Measurements from ENCODE around the gene CCM2L. TPM values are rescaled to one million over a fixed set of nuclear protein-coding genes. Genes with fewer than 3 reads are reported as not detected.

The CCM2L gene
- total RNA-seq, 1 donor from 2014 or later: 0.75 TPM

- peaks cover 16% of the 10 kb centered on the region for H3K27me3 Mint-ChIP-seq (ENCODE audit: insufficient read depth, low read depth)
- H3K27me3 ChIP-seq: peaks cover 37% of the 10 kb centered on the region
- H3K9me3 ChIP-seq (ENCODE audit: low read depth): no peaks in the 10 kb centered on the region
Observed at GRCh38 chr20:32036252-32036651, 26.0 kb downstream of the CCM2L start.

GRCh38 chr20:32036716-32037485 is 26.7 kb downstream of the CCM2L start:
- H3K36me3 Mint-ChIP-seq: no peaks in the 10 kb centered on the region
- peaks cover 3% of the 10 kb centered on the region for H3K4me1 Mint-ChIP-seq
- peaks cover 16% of the 10 kb centered on the region for H3K27me3 Mint-ChIP-seq (ENCODE audit: insufficient read depth, low read depth)
- Histone ChIP-seq H3K27ac (no peak overlapping the region), H3K36me3 (no peaks in the 10 kb centered on the region), H3F3A (ENCODE audit: low read depth) (no peaks in the 10 kb centered on the region), H3K9me3 (ENCODE audit: low read depth) (no peaks in the 10 kb centered on the region), H3K4me3 (no peak overlapping the region), H3K79me2 (ENCODE audit: low read depth) (no peaks in the 10 kb centered on the region), H3K9ac (no peak overlapping the region), H2AFZ (replicated peaks) (no peak overlapping the region), H3K4me2 (no peak overlapping the region), H3K4me1 (peaks cover 9% of the 10 kb centered on the region), H4K20me1 (ENCODE audit: low read depth) (peaks cover 4% of the 10 kb centered on the region), H3K27me3 (peaks cover 32% of the 10 kb centered on the region)
- H3K9me3 Mint-ChIP-seq: no peaks in the 10 kb centered on the region
- no peak overlapping the region for H3K27ac Mint-ChIP-seq
- no peak overlapping the region for H3K4me3 Mint-ChIP-seq
- DNase-seq (ENCODE audit: low spot score): no peak
- TF ChIP-seq EZH2 (IDR thresholded peaks at IDR 0.05): no peak
- no peak for TF ChIP-seq EZH2phosphoT487 (IDR thresholded peaks at IDR 0.05)
- no peak for TF ChIP-seq CTCF (IDR thresholded peaks at IDR 0.05)

More at GRCh38 chr20:32036252-32036651, 26.0 kb downstream of the CCM2L start:
- Histone ChIP-seq H3K27ac (no peak overlapping the region), H3K4me2 (no peak overlapping the region), H3K9ac (no peak overlapping the region), H3F3A (ENCODE audit: low read depth) (no peaks in the 10 kb centered on the region), H3K79me2 (ENCODE audit: low read depth) (no peaks in the 10 kb centered on the region), H2AFZ (replicated peaks) (no peak overlapping the region), H3K4me3 (no peak overlapping the region), H3K4me1 (peaks cover 9% of the 10 kb centered on the region), H3K36me3 (no peaks in the 10 kb centered on the region), H4K20me1 (ENCODE audit: low read depth) (peaks cover 4% of the 10 kb centered on the region)
- Mint-ChIP-seq H3K4me1 (peaks cover 3% of the 10 kb centered on the region), H3K9me3 (no peaks in the 10 kb centered on the region), H3K36me3 (no peaks in the 10 kb centered on the region), H3K27ac (no peak overlapping the region), H3K4me3 (no peak overlapping the region)
- DNase-seq (ENCODE audit: low spot score): no peak
- TF ChIP-seq EZH2 (IDR thresholded peaks at IDR 0.05) (no peak), CTCF (IDR thresholded peaks at IDR 0.05) (no peak), EZH2phosphoT487 (IDR thresholded peaks at IDR 0.05) (no peak)

- Histone ChIP-seq H3K4me2 (no peak overlapping the region), H2AFZ (replicated peaks) (no peak overlapping the region), H3K36me3 (no peaks in the 10 kb centered on the region), H3K4me1 (peaks cover 9% of the 10 kb centered on the region), H3K27me3 (peaks cover 22% of the 10 kb centered on the region), H3K79me2 (ENCODE audit: low read depth) (no peaks in the 10 kb centered on the region), H4K20me1 (ENCODE audit: low read depth) (no peaks in the 10 kb centered on the region), H3K4me3 (no peak overlapping the region), H3K27ac (no peak overlapping the region), H3K9ac (no peak overlapping the region), H3K9me3 (ENCODE audit: low read depth) (no peaks in the 10 kb centered on the region), H3F3A (ENCODE audit: low read depth) (no peaks in the 10 kb centered on the region)
- Mint-ChIP-seq H3K27ac (no peak overlapping the region), H3K9me3 (no peaks in the 10 kb centered on the region), H3K36me3 (no peaks in the 10 kb centered on the region), H3K4me3 (no peak overlapping the region), H3K27me3 (ENCODE audit: insufficient read depth, low read depth) (peaks cover 16% of the 10 kb centered on the region), H3K4me1 (peaks cover 3% of the 10 kb centered on the region)
- no peak for TF ChIP-seq EZH2phosphoT487 (IDR thresholded peaks at IDR 0.05)
- TF ChIP-seq CTCF (IDR thresholded peaks at IDR 0.05): no peak
- no peak for TF ChIP-seq EZH2 (IDR thresholded peaks at IDR 0.05)
- DNase-seq (ENCODE audit: low spot score): no peak
Observed at GRCh38 chr20:32037929-32038328, 27.7 kb downstream of the CCM2L start.
